Esophagus squamous epithelium (tissue), 4 donors: ENCODE measurements around the gene FOXB1.

Experiments used
- CTCF ChIP-seq, 6 experiments: fragments of 450-650 bp in 4 of 6; fragments of 200-600 bp in 2 of 6; sonication (generic) in 2 of 6; IDR thresholded peaks; one replicate each; pipeline ENCODE4 v1.5.1; 2016 to 2019; ENCODE audit warnings: antibody characterized with exemption in 6 of 6, mild to moderate bottlenecking in 4 of 6, moderate library complexity in 4 of 6
- POLR2A ChIP-seq, 4 donors: fragments of 450-650 bp; IDR thresholded peaks; one replicate each; pipeline ENCODE4 v1.6.1; 2017; ENCODE audit warnings: antibody characterized with exemption in 4 of 4, mild to moderate bottlenecking in 4 of 4, moderate library complexity in 3 of 4

DNA sequence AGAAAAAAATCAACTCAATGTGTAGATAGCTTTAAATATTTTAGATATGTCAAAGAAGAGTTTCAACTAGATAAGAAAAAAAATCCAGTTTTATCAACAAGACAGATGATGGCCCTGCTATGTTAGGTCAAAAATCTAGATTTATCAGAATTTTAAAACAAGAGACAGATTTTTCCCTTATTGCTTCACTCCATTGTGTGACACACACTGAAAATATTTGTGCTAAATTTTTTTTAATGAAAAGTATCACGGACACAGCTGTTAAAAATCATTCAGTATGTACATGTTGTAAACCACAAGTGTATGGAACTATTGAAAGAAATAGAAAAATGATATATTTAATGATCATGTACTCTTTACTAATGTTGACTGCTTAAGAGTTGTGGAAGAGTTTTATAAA, 43.6 kb downstream of the FOXB1 start:
- TF ChIP-seq CTCF (IDR thresholded peaks at IDR 0.05) (no peak), POLR2A (IDR thresholded peaks at IDR 0.05) (no peak)
